ENCODE data around the gene NDUFS4. TPM values are rescaled to one million over a fixed set of nuclear protein-coding genes. Genes with fewer than 3 reads are reported as not detected.
"Not testable (repeated sequence)": the region's sequence is repeated elsewhere in the genome, so short reads cannot be mapped to it uniquely, and the experiment has no call there.

The NDUFS4 gene
- polyA plus RNA-seq, 4 donors: 95.0 to 142 (median 125) TPM

- peaks cover 0 to 2% (median 0%) of the 10 kb centered on the region in 3 donors for H3K36me3 ChIP-seq (ENCODE audit: control insufficient read depth in 3 of 3, insufficient read depth in 2 of 3, low read depth in 1 of 3, low read length in 3 of 3)
- 59 to 79% (median 65%) methylated on average over 1 of the region's 1 CpG for WGBS, 3 donors
- H3K27me3 ChIP-seq (ENCODE audit: control insufficient read depth in 3 of 3, insufficient read depth in 3 of 3, low read length in 3 of 3): no peaks in the 10 kb centered on the region
- no peak overlapping the region for H3K27ac ChIP-seq (ENCODE audit: low read depth in 1 of 3, low read length in 2 of 3)
- H3K9me3 ChIP-seq (ENCODE audit: control insufficient read depth in 2 of 2, insufficient read depth in 1 of 2, low read depth in 1 of 2, low read length in 1 of 2): no peaks in the 10 kb centered on the region
- FAIRE-seq: no peak
- H3K4me3 ChIP-seq (ENCODE audit: low read depth in 1 of 3, low read length in 3 of 3): no peak overlapping the region
- no peaks in the 10 kb centered on the region for H3K4me1 ChIP-seq (ENCODE audit: control insufficient read depth in 3 of 3, insufficient read depth in 2 of 3, low read depth in 1 of 3, low read length in 2 of 3)
- peak in 1 of 2 donors; percentile 57 for DNase-seq
These were observed 113.7 kb downstream of the NDUFS4 start for GRCh38 chr5:53674121-53674520.

GRCh38 chr5:53677632-53678031, 117.2 kb downstream of the NDUFS4 start:
- Histone ChIP-seq H3K4me1 (ENCODE audit: control insufficient read depth in 3 of 3, insufficient read depth in 2 of 3, low read depth in 1 of 3, low read length in 2 of 3) (no peaks in the 10 kb centered on the region), H3K4me3 (ENCODE audit: low read depth in 1 of 3, low read length in 3 of 3) (no peak overlapping the region), H3K27me3 (ENCODE audit: control insufficient read depth in 3 of 3, insufficient read depth in 3 of 3, low read length in 3 of 3) (no peaks in the 10 kb centered on the region), H3K27ac (ENCODE audit: low read depth in 1 of 3, low read length in 2 of 3) (no peak overlapping the region), H3K9me3 (ENCODE audit: control insufficient read depth in 2 of 2, insufficient read depth in 1 of 2, low read depth in 1 of 2, low read length in 1 of 2) (no peaks in the 10 kb centered on the region), H3K36me3 (ENCODE audit: control insufficient read depth in 3 of 3, insufficient read depth in 2 of 3, low read depth in 1 of 3, low read length in 3 of 3) (peaks cover 0 to 4% (median 0%) of the 10 kb centered on the region in 3 donors)
- FAIRE-seq: no peak
- no peak for DNase-seq
- WGBS, 3 donors: 89 to 92% (median 90%) methylated on average over 3 of the region's 3 CpGs

GRCh38 chr5:53678981-53679660, 118.7 kb downstream of the NDUFS4 start:
- H3K27ac ChIP-seq (ENCODE audit: low read depth in 1 of 3, low read length in 2 of 3): no peak overlapping the region
- FAIRE-seq (no peak), DNase-seq (no peak)
- no peaks in the 10 kb centered on the region for H3K27me3 ChIP-seq (ENCODE audit: control insufficient read depth in 3 of 3, insufficient read depth in 3 of 3, low read length in 3 of 3)
- no peaks in the 10 kb centered on the region for H3K4me1 ChIP-seq (ENCODE audit: control insufficient read depth in 3 of 3, insufficient read depth in 2 of 3, low read depth in 1 of 3, low read length in 2 of 3)
- no peak overlapping the region for H3K4me3 ChIP-seq (ENCODE audit: low read depth in 1 of 3, low read length in 3 of 3)
- no peaks in the 10 kb centered on the region for H3K9me3 ChIP-seq (ENCODE audit: control insufficient read depth in 2 of 2, insufficient read depth in 1 of 2, low read depth in 1 of 2, low read length in 1 of 2)
- WGBS, 3 donors: 82 to 91% (median 88%) methylated on average over 3 of the region's 3 CpGs
- peaks cover 0 to 8% (median 0%) of the 10 kb centered on the region in 3 donors for H3K36me3 ChIP-seq (ENCODE audit: control insufficient read depth in 3 of 3, insufficient read depth in 2 of 3, low read depth in 1 of 3, low read length in 3 of 3)

- no peaks in the 10 kb centered on the region for H3K9me3 ChIP-seq (ENCODE audit: control insufficient read depth in 2 of 2, insufficient read depth in 1 of 2, low read depth in 1 of 2, low read length in 1 of 2)
- DNase-seq (no peak), FAIRE-seq (no peak)
- no peak overlapping the region for H3K4me3 ChIP-seq (ENCODE audit: low read depth in 1 of 3, low read length in 3 of 3)
- peaks cover 0 to 10% (median 0%) of the 10 kb centered on the region in 3 donors for H3K36me3 ChIP-seq (ENCODE audit: control insufficient read depth in 3 of 3, insufficient read depth in 2 of 3, low read depth in 1 of 3, low read length in 3 of 3)
- H3K4me1 ChIP-seq (ENCODE audit: control insufficient read depth in 3 of 3, insufficient read depth in 2 of 3, low read depth in 1 of 3, low read length in 2 of 3): no peaks in the 10 kb centered on the region
- no peaks in the 10 kb centered on the region for H3K27me3 ChIP-seq (ENCODE audit: control insufficient read depth in 3 of 3, insufficient read depth in 3 of 3, low read length in 3 of 3)
- WGBS, 3 donors: 96 to 100% (median 98%) methylated on average over 1 of the region's 1 CpG
- no peak overlapping the region for H3K27ac ChIP-seq (ENCODE audit: low read depth in 1 of 3, low read length in 2 of 3)
These were observed 120.6 kb downstream of the NDUFS4 start for GRCh38 chr5:53681079-53681478.

- Histone ChIP-seq H3K27ac (ENCODE audit: low read depth in 1 of 3, low read length in 2 of 3) (no peak overlapping the region), H3K36me3 (ENCODE audit: control insufficient read depth in 3 of 3, insufficient read depth in 2 of 3, low read depth in 1 of 3, low read length in 3 of 3) (no peaks in the 10 kb centered on the region), H3K4me3 (ENCODE audit: low read depth in 1 of 3, low read length in 3 of 3) (no peak overlapping the region), H3K27me3 (ENCODE audit: control insufficient read depth in 3 of 3, insufficient read depth in 3 of 3, low read length in 3 of 3) (no peaks in the 10 kb centered on the region), H3K9me3 (ENCODE audit: control insufficient read depth in 2 of 2, insufficient read depth in 1 of 2, low read depth in 1 of 2, low read length in 1 of 2) (peaks cover 0 to 12% of the 10 kb centered on the region in 2 donors), H3K4me1 (ENCODE audit: control insufficient read depth in 3 of 3, insufficient read depth in 2 of 3, low read depth in 1 of 3, low read length in 2 of 3) (no peaks in the 10 kb centered on the region)
- DNase-seq (no peak), FAIRE-seq (no peak)
These were observed 130.6 kb downstream of the NDUFS4 start for GRCh38 chr5:53691014-53691413.

- Histone ChIP-seq H3K27ac (ENCODE audit: low read depth in 1 of 3, low read length in 2 of 3) (no peak overlapping the region), H3K9me3 (ENCODE audit: control insufficient read depth in 2 of 2, insufficient read depth in 1 of 2, low read depth in 1 of 2, low read length in 1 of 2) (peaks cover 0 to 10% of the 10 kb centered on the region in 2 donors), H3K4me3 (ENCODE audit: low read depth in 1 of 3, low read length in 3 of 3) (no peak overlapping the region), H3K36me3 (ENCODE audit: control insufficient read depth in 3 of 3, insufficient read depth in 2 of 3, low read depth in 1 of 3, low read length in 3 of 3) (no peaks in the 10 kb centered on the region), H3K4me1 (ENCODE audit: control insufficient read depth in 3 of 3, insufficient read depth in 2 of 3, low read depth in 1 of 3, low read length in 2 of 3) (no peaks in the 10 kb centered on the region), H3K27me3 (ENCODE audit: control insufficient read depth in 3 of 3, insufficient read depth in 3 of 3, low read length in 3 of 3) (no peaks in the 10 kb centered on the region)
- no peak for DNase-seq
- no peak for FAIRE-seq
- 94 to 100% (median 95%) methylated on average over 1 of the region's 1 CpG for whole genome bisulfite sequencing, 3 donors
These were observed 134.1 kb downstream of the NDUFS4 start for GRCh38 chr5:53694520-53695022.

GRCh38 chr5:53710405-53710804, 150.0 kb downstream of the NDUFS4 start:
- H3K27ac ChIP-seq (ENCODE audit: low read depth in 1 of 3, low read length in 2 of 3); FAIRE-seq: not testable (repeated sequence)
- peaks cover 1 to 22% of the 10 kb centered on the region in 2 donors for H3K9me3 ChIP-seq (ENCODE audit: control insufficient read depth in 2 of 2, insufficient read depth in 1 of 2, low read depth in 1 of 2, low read length in 1 of 2)

GRCh38 chr5:53712327-53712726, 151.9 kb downstream of the NDUFS4 start:
- DNase-seq (no peak), FAIRE-seq (no peak)
- 93 to 97% (median 93%) methylated on average over 4 of the region's 4 CpGs for WGBS, 3 donors

More at GRCh38 chr5:53710405-53710804, 150.0 kb downstream of the NDUFS4 start:
- H3K4me1 ChIP-seq (ENCODE audit: control insufficient read depth in 3 of 3, insufficient read depth in 2 of 3, low read depth in 1 of 3, low read length in 2 of 3); DNase-seq; H3K36me3 ChIP-seq (ENCODE audit: control insufficient read depth in 3 of 3, insufficient read depth in 2 of 3, low read depth in 1 of 3, low read length in 3 of 3); H3K4me3 ChIP-seq (ENCODE audit: low read depth in 1 of 3, low read length in 3 of 3); H3K27me3 ChIP-seq (ENCODE audit: control insufficient read depth in 3 of 3, insufficient read depth in 3 of 3, low read length in 3 of 3): not testable (repeated sequence)
- 88 to 100% (median 96%) methylated on average over 1 of the region's 1 CpG for WGBS, 3 donors

More at GRCh38 chr5:53712327-53712726, 151.9 kb downstream of the NDUFS4 start:
- H3K9me3 ChIP-seq (ENCODE audit: control insufficient read depth in 2 of 2, insufficient read depth in 1 of 2, low read depth in 1 of 2, low read length in 1 of 2): peaks cover 0 to 19% of the 10 kb centered on the region in 2 donors
- H3K27ac ChIP-seq (ENCODE audit: low read depth in 1 of 3, low read length in 2 of 3): no peak overlapping the region
- no peaks in the 10 kb centered on the region for H3K36me3 ChIP-seq (ENCODE audit: control insufficient read depth in 3 of 3, insufficient read depth in 2 of 3, low read depth in 1 of 3, low read length in 3 of 3)
- no peaks in the 10 kb centered on the region for H3K4me1 ChIP-seq (ENCODE audit: control insufficient read depth in 3 of 3, insufficient read depth in 2 of 3, low read depth in 1 of 3, low read length in 2 of 3)
- no peak overlapping the region for H3K4me3 ChIP-seq (ENCODE audit: low read depth in 1 of 3, low read length in 3 of 3)
- H3K27me3 ChIP-seq (ENCODE audit: control insufficient read depth in 3 of 3, insufficient read depth in 3 of 3, low read length in 3 of 3): no peaks in the 10 kb centered on the region

Data from small intestine (tissue), 7 donors.